Neural crest cell (in vitro differentiated cells): ENCODE data around the gene RAB9B. TPM values are rescaled to one million over a fixed set of nuclear protein-coding genes. Genes with fewer than 3 reads are reported as not detected.

Source experiments
- DNase-seq: peaks from one replicate; pipeline ENCODE4 v3.0.0; 2021; ENCODE audit warnings: low read depth, mixed read lengths, low spot score
- H3K27ac Mint-ChIP-seq: one replicate; pipeline ENCODE4 v1.8.0; 2021; ENCODE audit warnings: mild to moderate bottlenecking, mixed read lengths; ENCODE audit not compliant: unreplicated experiment
- H3K27me3 Mint-ChIP-seq: 2 replicates; pipeline ENCODE4 v1.8.0; 2021; ENCODE audit warnings: low read depth, mild to moderate bottlenecking, mixed read lengths
- H3K36me3 Mint-ChIP-seq: 2 replicates; pipeline ENCODE4 v1.8.0; 2021; ENCODE audit warnings: low read depth, mild to moderate bottlenecking, mixed read lengths
- H3K4me1 Mint-ChIP-seq: 2 replicates; pipeline ENCODE4 v1.8.0; 2021; ENCODE audit warnings: mixed read lengths
- H3K4me3 Mint-ChIP-seq: one replicate; pipeline ENCODE4 v1.8.0; 2021; ENCODE audit warnings: mild to moderate bottlenecking, mixed read lengths
- H3K9me3 Mint-ChIP-seq: 2 replicates; pipeline ENCODE4 v1.8.0; 2021; ENCODE audit warnings: mixed read lengths
- total RNA-seq: library from RNA; stranded (reverse); gene quantifications from 2 replicates; pipeline ENCODE4 v1.2.1, GENCODE V29; 2021
- TF ChIP-seq, protein P1 (sequence below): fragments of 200-600 bp; sonication (generic); conservative IDR thresholded peaks from 2 replicates; pipeline ENCODE4 v1.5.0; 2021; ENCODE audit warnings: antibody characterized with exemption, mild to moderate bottlenecking

The RAB9B gene
- total RNA-seq, 1 donor from 2014 or later, result 3.4 TPM

DNA sequence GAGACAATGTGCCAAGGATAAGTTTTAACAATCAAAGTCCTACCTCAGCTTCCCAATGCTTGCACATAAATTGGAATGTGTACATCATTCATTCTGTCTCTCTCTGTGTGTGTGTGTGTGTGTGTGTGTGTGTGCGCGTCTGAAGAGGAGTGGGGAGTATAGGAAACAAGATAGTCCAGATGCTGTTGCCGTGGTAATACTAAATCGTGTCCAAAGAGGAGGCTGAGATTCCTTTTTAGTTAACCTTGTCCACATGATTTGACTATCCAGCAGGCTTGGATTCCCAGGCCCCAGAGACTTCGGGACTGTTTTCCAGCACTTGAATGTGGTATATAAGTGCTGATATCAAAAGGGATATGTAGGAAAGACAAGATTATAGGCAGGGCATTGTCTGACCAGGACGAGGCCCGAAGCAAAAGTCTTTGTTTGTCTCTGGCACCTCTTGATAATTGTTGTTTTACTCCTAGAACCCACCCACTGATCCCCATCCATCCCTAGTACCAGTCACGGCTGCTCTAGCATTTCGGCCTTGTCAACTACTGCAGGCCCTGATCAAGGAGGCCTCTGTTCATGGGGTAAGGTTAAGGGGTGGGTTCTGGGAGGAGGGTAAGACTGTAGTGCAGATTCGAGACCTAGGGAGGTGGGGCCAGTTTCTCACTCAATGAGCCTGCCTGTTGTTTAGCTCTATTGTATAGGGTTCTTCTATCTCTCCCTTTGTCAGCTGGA, 51.6 kb downstream of the RAB9B start:
- Mint-ChIP-seq H3K27me3 (no peaks in the 10 kb centered on the region), H3K4me3 (peak overlapping the region; percentile 94), H3K4me1 (peaks cover 92% of the 10 kb centered on the region), H3K9me3 (no peaks in the 10 kb centered on the region), H3K36me3 (peaks cover 10% of the 10 kb centered on the region), H3K27ac (peak overlapping the region; percentile 74)
- TF ChIP-seq, protein P1, sequence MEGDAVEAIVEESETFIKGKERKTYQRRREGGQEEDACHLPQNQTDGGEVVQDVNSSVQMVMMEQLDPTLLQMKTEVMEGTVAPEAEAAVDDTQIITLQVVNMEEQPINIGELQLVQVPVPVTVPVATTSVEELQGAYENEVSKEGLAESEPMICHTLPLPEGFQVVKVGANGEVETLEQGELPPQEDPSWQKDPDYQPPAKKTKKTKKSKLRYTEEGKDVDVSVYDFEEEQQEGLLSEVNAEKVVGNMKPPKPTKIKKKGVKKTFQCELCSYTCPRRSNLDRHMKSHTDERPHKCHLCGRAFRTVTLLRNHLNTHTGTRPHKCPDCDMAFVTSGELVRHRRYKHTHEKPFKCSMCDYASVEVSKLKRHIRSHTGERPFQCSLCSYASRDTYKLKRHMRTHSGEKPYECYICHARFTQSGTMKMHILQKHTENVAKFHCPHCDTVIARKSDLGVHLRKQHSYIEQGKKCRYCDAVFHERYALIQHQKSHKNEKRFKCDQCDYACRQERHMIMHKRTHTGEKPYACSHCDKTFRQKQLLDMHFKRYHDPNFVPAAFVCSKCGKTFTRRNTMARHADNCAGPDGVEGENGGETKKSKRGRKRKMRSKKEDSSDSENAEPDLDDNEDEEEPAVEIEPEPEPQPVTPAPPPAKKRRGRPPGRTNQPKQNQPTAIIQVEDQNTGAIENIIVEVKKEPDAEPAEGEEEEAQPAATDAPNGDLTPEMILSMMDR, result no peak
- DNase-seq, result peak; percentile 17

DNA sequence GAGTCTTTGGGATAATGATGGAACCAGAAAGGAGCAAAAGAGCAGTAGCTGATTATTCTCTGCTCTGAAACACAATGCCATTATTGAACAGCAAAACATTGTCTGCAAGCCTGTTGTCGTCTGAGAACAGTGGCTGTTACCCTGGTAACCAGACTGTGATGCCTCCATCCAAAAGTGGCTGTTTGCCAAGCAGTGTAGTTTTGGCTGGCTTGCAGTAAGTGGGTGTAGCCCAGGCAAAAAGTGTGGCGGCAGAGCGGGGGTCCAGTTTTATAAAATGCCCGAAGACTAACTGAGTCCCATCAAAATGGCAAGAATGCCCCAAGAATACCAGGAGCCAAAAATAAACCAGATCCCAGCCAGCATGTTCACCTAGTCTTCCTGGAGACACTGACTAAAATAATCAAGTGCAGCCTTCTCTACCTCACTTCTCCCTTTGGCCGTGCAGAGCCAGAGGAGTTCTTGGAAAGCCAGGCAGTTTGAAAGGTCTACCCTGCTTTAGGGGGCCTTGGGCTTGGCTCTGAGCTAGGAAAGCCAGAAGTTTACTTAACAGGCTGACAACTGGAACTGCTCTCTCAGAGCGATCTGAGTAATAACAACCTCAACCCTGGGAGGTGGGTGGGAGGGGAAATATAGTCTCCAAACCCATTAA, 52.8 kb downstream of the RAB9B start:
- TF ChIP-seq, protein P1, result no peak
- no peak for DNase-seq
- peaks cover 5% of the 10 kb centered on the region for H3K36me3 Mint-ChIP-seq
- H3K4me1 Mint-ChIP-seq, result peaks cover 94% of the 10 kb centered on the region
- H3K27me3 Mint-ChIP-seq, result no peaks in the 10 kb centered on the region
- H3K9me3 Mint-ChIP-seq, result no peaks in the 10 kb centered on the region
- peak overlapping the region; percentile 94 for H3K4me3 Mint-ChIP-seq
- peak overlapping the region; percentile 97 for H3K27ac Mint-ChIP-seq

DNA sequence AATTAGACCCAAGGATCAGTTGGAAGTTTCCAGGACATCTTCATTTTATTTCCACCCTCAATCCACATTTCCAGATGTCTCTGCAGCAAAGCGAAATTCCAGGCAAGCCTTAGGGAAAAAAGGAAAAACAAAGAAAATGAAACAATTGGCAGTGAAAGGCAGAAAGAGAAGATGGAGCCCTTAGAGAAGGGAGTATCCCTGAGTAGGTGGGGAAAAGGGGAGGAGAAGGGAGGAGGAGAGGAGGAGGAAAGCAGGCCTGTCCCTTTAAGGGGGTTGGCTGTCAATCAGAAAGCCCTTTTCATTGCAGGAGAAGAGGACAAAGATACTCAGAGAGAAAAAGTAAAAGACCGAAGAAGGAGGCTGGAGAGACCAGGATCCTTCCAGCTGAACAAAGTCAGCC, 55.5 kb downstream of the RAB9B start, which contains the start of gene PLP1:
PLP1 (plus strand) TSS at position 295 of the 400 bp plus-strand sequence. CDS start 156 bp downstream, outside the sequence.
- DNase-seq, result no peak
- peaks cover 77% of the 10 kb centered on the region for H3K4me1 Mint-ChIP-seq
- peak within 1 kb of the TSS; percentile 97 for H3K27ac Mint-ChIP-seq
- H3K9me3 Mint-ChIP-seq, result no peaks in the 10 kb centered on the region
- TF ChIP-seq, protein P1, result no peak
- peaks cover 5% of the 10 kb centered on the region for H3K36me3 Mint-ChIP-seq
- peak within 1 kb of the TSS; percentile 94 for H3K4me3 Mint-ChIP-seq
- no peaks in the 10 kb centered on the region for H3K27me3 Mint-ChIP-seq

DNA sequence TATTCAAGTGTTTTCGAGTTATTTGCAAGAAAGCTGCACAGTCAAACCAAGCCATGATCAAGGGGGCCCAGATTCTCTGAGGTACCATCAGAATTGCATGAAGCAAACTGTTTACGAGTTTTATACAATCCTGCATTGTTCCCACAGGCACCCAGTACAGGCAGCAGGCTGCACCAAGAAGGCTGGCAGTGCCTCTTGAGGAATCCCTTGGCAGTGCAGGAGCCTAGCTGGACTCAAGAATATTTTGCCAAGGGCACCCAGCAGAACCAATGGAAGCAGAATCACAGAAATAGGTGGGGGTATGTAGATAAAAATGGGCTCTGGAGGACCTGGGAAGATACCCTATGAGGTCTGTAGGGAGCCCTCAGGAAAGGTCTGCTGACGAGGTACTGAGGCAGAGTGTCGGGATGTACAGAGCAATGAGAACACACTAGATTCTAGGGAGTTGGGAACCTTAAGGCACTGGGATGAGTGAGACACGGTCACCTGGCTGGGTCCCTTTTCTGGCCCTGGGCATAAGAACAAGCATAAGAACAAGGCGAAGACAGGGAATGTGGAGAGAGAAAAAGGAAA, 57.9 kb downstream of the RAB9B start:
- no peak for DNase-seq
- Mint-ChIP-seq H3K27ac (no peak overlapping the region), H3K4me1 (peaks cover 53% of the 10 kb centered on the region), H3K9me3 (no peaks in the 10 kb centered on the region), H3K27me3 (no peaks in the 10 kb centered on the region), H3K36me3 (peaks cover 2% of the 10 kb centered on the region), H3K4me3 (peak overlapping the region; percentile 65)
- TF ChIP-seq, protein P1, result no peak

DNA sequence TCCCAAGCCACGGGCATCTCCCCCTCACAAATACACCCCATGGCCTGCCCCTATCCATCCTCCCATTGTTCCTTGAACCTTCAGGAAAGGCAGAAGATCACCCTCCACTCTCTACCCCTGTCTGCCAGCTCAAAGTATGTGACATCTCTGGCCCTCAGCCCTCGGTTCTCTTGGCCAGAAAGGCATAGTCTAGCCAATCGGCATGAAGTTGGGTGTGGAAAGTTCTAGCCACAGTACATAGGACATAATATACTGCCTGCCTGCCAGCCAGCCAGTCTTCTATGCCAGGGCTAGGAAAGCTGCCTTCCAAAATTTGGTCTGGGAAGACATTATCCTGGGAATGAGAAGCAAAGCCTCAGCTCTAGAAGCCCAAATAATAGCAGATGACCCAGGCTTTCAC, 58.6 kb downstream of the RAB9B start:
- Mint-ChIP-seq H3K36me3 (no peaks in the 10 kb centered on the region), H3K4me1 (peaks cover 46% of the 10 kb centered on the region), H3K27me3 (no peaks in the 10 kb centered on the region), H3K27ac (peak overlapping the region; percentile 60), H3K9me3 (no peaks in the 10 kb centered on the region), H3K4me3 (no peak overlapping the region)
- TF ChIP-seq, protein P1, result no peak
- DNase-seq, result no peak

Other genes starting within 250 kb of the RAB9B start
- gene TCEAL4, start 246.7 kb downstream of the RAB9B start, total RNA-seq, result 46.5 and 51.7 TPM in 2 replicates
- gene TCEAL3, start 224.3 kb downstream of the RAB9B start, total RNA-seq, result 10.0 and 11.1 TPM in 2 replicates
- gene TCEAL1, start 203.3 kb downstream of the RAB9B start, total RNA-seq, result 12.2 and 13.0 TPM in 2 replicates
- 412 TPM in 2 replicates for gene MORF4L2, start 145.6 kb downstream of the RAB9B start, total RNA-seq
- 2.0 TPM in 1 of 2 replicates, not detected in the other for gene TMEM31, start 121.3 kb downstream of the RAB9B start, total RNA-seq
- gene PLP1, start 55.4 kb downstream of the RAB9B start, total RNA-seq, result 265 and 288 TPM in 2 replicates
- 36.8 and 40.7 TPM in 2 replicates for gene TMSB15B, start 130.4 kb upstream of the RAB9B start, total RNA-seq
- gene H2BW1, start 181.5 kb upstream of the RAB9B start, total RNA-seq, result not detected in 2 replicates
- gene H2BW2, start 207.7 kb upstream of the RAB9B start, total RNA-seq, result 0.20 and 0.51 TPM in 2 replicates
- gene TMSB15C, start 244.0 kb upstream of the RAB9B start, total RNA-seq, result 18.7 and 23.2 TPM in 2 replicates